ENCODE results near the gene PHIP. TPM values are rescaled to one million over a fixed set of nuclear protein-coding genes. Genes with fewer than 3 reads are reported as not detected.
"Not testable (repeated sequence)": the region's sequence is repeated elsewhere in the genome, so short reads cannot be mapped to it uniquely, and the experiment has no call there.

The PHIP gene
- total RNA-seq: 10 to 100 TPM; 42.5 to 44.4 TPM
- 180 to 228 reads per million in 2 donors for total RNA-seq

GRCh38 chr6:79078075-79078969, at the start of gene PHIP:
TSS of gene PHIP (minus strand) at chr6:79078254. CDS start at chr6:79078068, 186 bp downstream.
- peak within 1 kb of the TSS; percentile 95 for H3K27ac Mint-ChIP-seq

GRCh38 chr6:79127660-79128059, 49.6 kb upstream of the PHIP start:
- H3K27me3 Mint-ChIP-seq: no peaks in the 10 kb centered on the region
- ATAC-seq: no peak
- DNase-seq: no peak
- no peaks in the 10 kb centered on the region for H3K9me3 ChIP-seq (ENCODE audit: control insufficient read depth, low read length, poor library complexity, severe bottlenecking)
- no peak overlapping the region for H3K27ac Mint-ChIP-seq
- no peaks in the 10 kb centered on the region for H3K4me1 Mint-ChIP-seq
- H3K36me3 Mint-ChIP-seq (ENCODE audit: low read depth): no peaks in the 10 kb centered on the region
- H3K4me3 Mint-ChIP-seq: no peak overlapping the region

More at GRCh38 chr6:79078075-79078969, at the start of gene PHIP:
- Mint-ChIP-seq H3K4me1 (peaks cover 14% of the 10 kb centered on the region), H3K36me3 (ENCODE audit: low read depth) (no peaks in the 10 kb centered on the region), H3K4me3 (peak within 1 kb of the TSS; percentile 96), H3K27me3 (peaks cover 6% of the 10 kb centered on the region)
- ATAC-seq (peak; percentile 84), DNase-seq (peak; percentile 84 to 88 (median 85))
- H3K9me3 ChIP-seq (ENCODE audit: control insufficient read depth, low read length, poor library complexity, severe bottlenecking): no peaks in the 10 kb centered on the region

- Mint-ChIP-seq H3K27ac (no peak overlapping the region), H3K27me3 (peaks cover 31% of the 10 kb centered on the region), H3K4me1 (no peaks in the 10 kb centered on the region), H3K4me3 (no peak overlapping the region), H3K36me3 (ENCODE audit: low read depth) (peaks cover 2% of the 10 kb centered on the region)
- DNase-seq (no peak), ATAC-seq (no peak)
- H3K9me3 ChIP-seq (ENCODE audit: control insufficient read depth, low read length, poor library complexity, severe bottlenecking): no peaks in the 10 kb centered on the region
These were observed 41.2 kb upstream of the PHIP start for GRCh38 chr6:79119217-79119616.

- Mint-ChIP-seq H3K4me1 (no peaks in the 10 kb centered on the region), H3K27ac (no peak overlapping the region), H3K36me3 (ENCODE audit: low read depth) (peaks cover 2% of the 10 kb centered on the region), H3K4me3 (no peak overlapping the region), H3K27me3 (peaks cover 31% of the 10 kb centered on the region)
- DNase-seq: no peak
- no peaks in the 10 kb centered on the region for H3K9me3 ChIP-seq (ENCODE audit: control insufficient read depth, low read length, poor library complexity, severe bottlenecking)
- ATAC-seq: no peak
These were observed 39.7 kb upstream of the PHIP start for GRCh38 chr6:79117752-79118151.

GRCh38 chr6:79115553-79116182, 37.6 kb upstream of the PHIP start:
- DNase-seq (no peak), ATAC-seq (no peak)
- H3K36me3 Mint-ChIP-seq (ENCODE audit: low read depth): peaks cover 2% of the 10 kb centered on the region
- H3K27ac Mint-ChIP-seq: no peak overlapping the region
- H3K9me3 ChIP-seq (ENCODE audit: control insufficient read depth, low read length, poor library complexity, severe bottlenecking): no peaks in the 10 kb centered on the region
- H3K4me3 Mint-ChIP-seq: no peak overlapping the region
- H3K27me3 Mint-ChIP-seq: peaks cover 31% of the 10 kb centered on the region
- H3K4me1 Mint-ChIP-seq: no peaks in the 10 kb centered on the region

GRCh38 chr6:79111549-79111948, 33.5 kb upstream of the PHIP start:
- no peak overlapping the region for H3K27ac Mint-ChIP-seq
- H3K4me1 Mint-ChIP-seq: no peaks in the 10 kb centered on the region
- peaks cover 15% of the 10 kb centered on the region for H3K27me3 Mint-ChIP-seq
- DNase-seq (no peak), ATAC-seq (no peak)
- no peak overlapping the region for H3K4me3 Mint-ChIP-seq
- peaks cover 2% of the 10 kb centered on the region for H3K36me3 Mint-ChIP-seq (ENCODE audit: low read depth)
- H3K9me3 ChIP-seq (ENCODE audit: control insufficient read depth, low read length, poor library complexity, severe bottlenecking): no peaks in the 10 kb centered on the region

- no peaks in the 10 kb centered on the region for H3K9me3 ChIP-seq (ENCODE audit: control insufficient read depth, low read length, poor library complexity, severe bottlenecking)
- ATAC-seq (no peak), DNase-seq (no peak)
- H3K27ac Mint-ChIP-seq: no peak overlapping the region
- peaks cover 27% of the 10 kb centered on the region for H3K27me3 Mint-ChIP-seq
- H3K4me1 Mint-ChIP-seq: no peaks in the 10 kb centered on the region
- H3K36me3 Mint-ChIP-seq (ENCODE audit: low read depth): no peaks in the 10 kb centered on the region
- H3K4me3 Mint-ChIP-seq: no peak overlapping the region
These were observed 23.1 kb upstream of the PHIP start for GRCh38 chr6:79101164-79101563.

GRCh38 chr6:79100304-79100703, 22.2 kb upstream of the PHIP start:
- H3K36me3 Mint-ChIP-seq (ENCODE audit: low read depth): no peaks in the 10 kb centered on the region
- DNase-seq (no peak), ATAC-seq (no peak)
- peaks cover 27% of the 10 kb centered on the region for H3K27me3 Mint-ChIP-seq
- no peaks in the 10 kb centered on the region for H3K4me1 Mint-ChIP-seq
- no peak overlapping the region for H3K4me3 Mint-ChIP-seq
- no peak overlapping the region for H3K27ac Mint-ChIP-seq
- no peaks in the 10 kb centered on the region for H3K9me3 ChIP-seq (ENCODE audit: control insufficient read depth, low read length, poor library complexity, severe bottlenecking)

- no peak for DNase-seq
- Mint-ChIP-seq H3K27me3 (peaks cover 19% of the 10 kb centered on the region), H3K27ac (no peak overlapping the region), H3K4me3 (no peak overlapping the region), H3K4me1 (no peaks in the 10 kb centered on the region), H3K36me3 (ENCODE audit: low read depth) (no peaks in the 10 kb centered on the region)
- ATAC-seq: no peak
- no peaks in the 10 kb centered on the region for H3K9me3 ChIP-seq (ENCODE audit: control insufficient read depth, low read length, poor library complexity, severe bottlenecking)
These were observed 16.9 kb upstream of the PHIP start for GRCh38 chr6:79094938-79095337.

GRCh38 chr6:79091801-79092200, 13.7 kb upstream of the PHIP start:
- not testable (repeated sequence) for DNase-seq; H3K36me3 Mint-ChIP-seq (ENCODE audit: low read depth); H3K4me1 Mint-ChIP-seq; H3K27ac Mint-ChIP-seq; H3K4me3 Mint-ChIP-seq; ATAC-seq; H3K9me3 ChIP-seq (ENCODE audit: control insufficient read depth, low read length, poor library complexity, severe bottlenecking)
- H3K27me3 Mint-ChIP-seq: peaks cover 14% of the 10 kb centered on the region

- no peaks in the 10 kb centered on the region for H3K9me3 ChIP-seq (ENCODE audit: control insufficient read depth, low read length, poor library complexity, severe bottlenecking)
- H3K4me3 Mint-ChIP-seq: no peak overlapping the region
- no peak overlapping the region for H3K27ac Mint-ChIP-seq
- ATAC-seq (no peak), DNase-seq (no peak)
- H3K36me3 Mint-ChIP-seq (ENCODE audit: low read depth): no peaks in the 10 kb centered on the region
- H3K4me1 Mint-ChIP-seq: no peaks in the 10 kb centered on the region
- H3K27me3 Mint-ChIP-seq: peaks cover 19% of the 10 kb centered on the region
These were observed 11.7 kb upstream of the PHIP start for GRCh38 chr6:79089552-79090404.

GRCh38 chr6:79084693-79085092, 6.6 kb upstream of the PHIP start:
- no peak for ATAC-seq

GRCh38 chr6:79082304-79082703, 4.2 kb upstream of the PHIP start:
- H3K36me3 Mint-ChIP-seq (ENCODE audit: low read depth): no peaks in the 10 kb centered on the region
- no peak for DNase-seq
- peaks cover 26% of the 10 kb centered on the region for H3K27me3 Mint-ChIP-seq
- H3K4me1 Mint-ChIP-seq: peaks cover 7% of the 10 kb centered on the region
- H3K9me3 ChIP-seq (ENCODE audit: control insufficient read depth, low read length, poor library complexity, severe bottlenecking): no peaks in the 10 kb centered on the region
- H3K27ac Mint-ChIP-seq: no peak overlapping the region
- no peak for ATAC-seq
- H3K4me3 Mint-ChIP-seq: no peak overlapping the region

More at GRCh38 chr6:79084693-79085092, 6.6 kb upstream of the PHIP start:
- no peak overlapping the region for H3K27ac Mint-ChIP-seq
- H3K27me3 Mint-ChIP-seq: peaks cover 26% of the 10 kb centered on the region
- H3K36me3 Mint-ChIP-seq (ENCODE audit: low read depth): no peaks in the 10 kb centered on the region
- DNase-seq: no peak
- H3K4me1 Mint-ChIP-seq: peaks cover 7% of the 10 kb centered on the region
- H3K4me3 Mint-ChIP-seq: no peak overlapping the region
- no peaks in the 10 kb centered on the region for H3K9me3 ChIP-seq (ENCODE audit: control insufficient read depth, low read length, poor library complexity, severe bottlenecking)
